DLD1 (cell line): ENCODE results near the gene MYO6.
"Not testable (repeated sequence)": the region's sequence is repeated elsewhere in the genome, so short reads cannot be mapped to it uniquely, and the experiment has no call there.

Source experiments
- in situ Hi-C: cut with HindIII; loops from 2 replicates; pipeline ENCODE4 v1.10.0; 2017; ENCODE audit warnings: low sequenced_read_pairs

The MYO6 gene

GRCh38 chr6:75748743-75749538, at the start of gene MYO6:
TSS of gene MYO6 (plus strand) at chr6:75749239. CDS start at chr6:75817548, 68,309 bp downstream.
- in situ Hi-C loops, result no loop called here

GRCh38 chr6:75708334-75708733, 40.7 kb upstream of the MYO6 start:
- in situ Hi-C loops, result not testable (repeated sequence)

- in situ Hi-C loops, result no loop called here
These were observed 37.9 kb upstream of the MYO6 start for GRCh38 chr6:75711173-75711572.

- in situ Hi-C loops, result no loop called here
These were observed 29.9 kb upstream of the MYO6 start for GRCh38 chr6:75719133-75719532.

GRCh38 chr6:75723382-75723781, 25.7 kb upstream of the MYO6 start:
- in situ Hi-C loops, result no loop called here

GRCh38 chr6:75727206-75727605, 21.8 kb upstream of the MYO6 start:
- in situ Hi-C loops, result no loop called here

GRCh38 chr6:75731029-75731428, 18.0 kb upstream of the MYO6 start:
- in situ Hi-C loops, result not testable (repeated sequence)

GRCh38 chr6:75735491-75736186, 13.4 kb upstream of the MYO6 start:
- in situ Hi-C loops, result no loop called here

- in situ Hi-C loops, result no loop called here
These were observed 5.1 kb upstream of the MYO6 start for GRCh38 chr6:75743971-75744370.

GRCh38 chr6:75745404-75745803, 3.6 kb upstream of the MYO6 start:
- in situ Hi-C loops, result no loop called here

- in situ Hi-C loops, result no loop called here
These were observed 2.8 kb upstream of the MYO6 start for GRCh38 chr6:75746221-75746620.

GRCh38 chr6:75747152-75747992, 1.7 kb upstream of the MYO6 start:
- in situ Hi-C loops, result no loop called here

- in situ Hi-C loops, result no loop called here
These were observed 866 bp upstream of the MYO6 start for GRCh38 chr6:75748003-75748742.

GRCh38 chr6:75751443-75751842, 2.4 kb downstream of the MYO6 start:
- in situ Hi-C loops, result no loop called here

- in situ Hi-C loops, result no loop called here
These were observed 3.3 kb downstream of the MYO6 start for GRCh38 chr6:75752365-75752764.

GRCh38 chr6:75755704-75756103, 6.7 kb downstream of the MYO6 start:
- in situ Hi-C loops, result no loop called here

GRCh38 chr6:75757295-75757694, 8.3 kb downstream of the MYO6 start:
- in situ Hi-C loops, result no loop called here

- in situ Hi-C loops, result no loop called here
These were observed 9.0 kb downstream of the MYO6 start for GRCh38 chr6:75758061-75758460.

- in situ Hi-C loops, result no loop called here
These were observed 10.2 kb downstream of the MYO6 start for GRCh38 chr6:75759207-75759606.

- in situ Hi-C loops, result no loop called here
These were observed 11.3 kb downstream of the MYO6 start for GRCh38 chr6:75760320-75760719.

- in situ Hi-C loops, result no loop called here
These were observed 12.4 kb downstream of the MYO6 start for GRCh38 chr6:75761489-75761888.
